Smooth muscle cell of the brain vasculature (primary cell): Measurements from ENCODE around the gene CDKL5.

Experiments used
- DNase-seq: peaks from one replicate; pipeline ENCODE4 v3.0.0-alpha.2; 2012; ENCODE audit warnings: low read depth, low spot score

CDKL5 gene

GRCh38 chrX:18457000-18457399 is 31.6 kb downstream of the CDKL5 start:
- DNase-seq: no peak

- no peak for DNase-seq
Measured at GRCh38 chrX:18461431-18461830, 36.0 kb downstream of the CDKL5 start.

- no peak for DNase-seq
Measured at GRCh38 chrX:18464499-18464898, 39.1 kb downstream of the CDKL5 start.

- no peak for DNase-seq
Measured at GRCh38 chrX:18465051-18465450, 39.6 kb downstream of the CDKL5 start.

GRCh38 chrX:18468599-18468998 is 43.2 kb downstream of the CDKL5 start:
- DNase-seq: no peak

- no peak for DNase-seq
Measured at GRCh38 chrX:18471296-18471695, 45.9 kb downstream of the CDKL5 start.

GRCh38 chrX:18490806-18491555 is 65.6 kb downstream of the CDKL5 start:
- peak; percentile 1 for DNase-seq

- no peak for DNase-seq
Measured at GRCh38 chrX:18491587-18492340, 66.4 kb downstream of the CDKL5 start.

GRCh38 chrX:18534949-18535348 is 109.5 kb downstream of the CDKL5 start:
- DNase-seq: no peak

GRCh38 chrX:18537068-18537467 is 111.7 kb downstream of the CDKL5 start:
- no peak for DNase-seq

- no peak for DNase-seq
Measured at GRCh38 chrX:18537524-18537923, 112.1 kb downstream of the CDKL5 start.

GRCh38 chrX:18542131-18542530 is 116.7 kb downstream of the CDKL5 start:
- no peak for DNase-seq

- DNase-seq: no peak
Measured at GRCh38 chrX:18542905-18543304, 117.5 kb downstream of the CDKL5 start.

- DNase-seq: no peak
Measured at GRCh38 chrX:18543738-18544137, 118.3 kb downstream of the CDKL5 start.

GRCh38 chrX:18545771-18546170 is 120.4 kb downstream of the CDKL5 start:
- DNase-seq: no peak

- no peak for DNase-seq
Measured at GRCh38 chrX:18548996-18549395, 123.6 kb downstream of the CDKL5 start.

- DNase-seq: no peak
Measured at GRCh38 chrX:18549643-18550042, 124.2 kb downstream of the CDKL5 start.

GRCh38 chrX:18557879-18558278 is 132.5 kb downstream of the CDKL5 start:
- DNase-seq: no peak

- DNase-seq: no peak
Measured at GRCh38 chrX:18558799-18559198, 133.4 kb downstream of the CDKL5 start.

- no peak for DNase-seq
Measured at GRCh38 chrX:18561020-18561419, 135.6 kb downstream of the CDKL5 start.

GRCh38 chrX:18565727-18566126 is 140.3 kb downstream of the CDKL5 start:
- DNase-seq: no peak

GRCh38 chrX:18566748-18567147 is 141.3 kb downstream of the CDKL5 start:
- no peak for DNase-seq

GRCh38 chrX:18573556-18573955 is 148.1 kb downstream of the CDKL5 start:
- DNase-seq: no peak
